COR-L47 (cell line): ENCODE data around the gene GNS.
"Not testable (repeated sequence)": the region's sequence is repeated elsewhere in the genome, so short reads cannot be mapped to it uniquely, and the experiment has no call there.

Experiments used
- DNase-seq: peaks from one replicate; lab custom pipeline; 2025; lab: John Stamatoyannopoulos, UW

Gene GNS

DNA sequence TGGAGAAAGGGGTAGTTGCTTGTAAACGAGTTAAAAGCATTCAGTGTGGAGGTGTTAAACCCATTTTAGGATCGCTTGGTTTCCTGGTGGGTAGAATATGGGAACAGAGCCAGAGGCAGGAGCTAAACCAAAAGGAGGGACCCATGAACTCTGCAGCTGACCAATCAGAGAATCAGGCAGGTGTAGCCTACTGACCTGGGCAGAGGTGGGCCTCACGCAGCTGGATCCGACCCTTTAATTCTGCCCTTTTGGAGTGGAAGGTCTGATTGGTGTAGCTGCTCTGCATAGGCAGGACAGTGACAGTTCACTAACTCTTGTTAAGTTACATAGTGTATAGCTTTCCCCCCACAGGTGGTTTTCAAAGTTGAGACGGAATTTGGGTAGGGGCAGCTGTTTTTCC lies 63.7 kb downstream of the GNS start:
- DNase-seq, result no peak

- DNase-seq, result no peak
Measured at GRCh38 chr12:64694130-64695040, 64.8 kb downstream of the GNS start.

DNA sequence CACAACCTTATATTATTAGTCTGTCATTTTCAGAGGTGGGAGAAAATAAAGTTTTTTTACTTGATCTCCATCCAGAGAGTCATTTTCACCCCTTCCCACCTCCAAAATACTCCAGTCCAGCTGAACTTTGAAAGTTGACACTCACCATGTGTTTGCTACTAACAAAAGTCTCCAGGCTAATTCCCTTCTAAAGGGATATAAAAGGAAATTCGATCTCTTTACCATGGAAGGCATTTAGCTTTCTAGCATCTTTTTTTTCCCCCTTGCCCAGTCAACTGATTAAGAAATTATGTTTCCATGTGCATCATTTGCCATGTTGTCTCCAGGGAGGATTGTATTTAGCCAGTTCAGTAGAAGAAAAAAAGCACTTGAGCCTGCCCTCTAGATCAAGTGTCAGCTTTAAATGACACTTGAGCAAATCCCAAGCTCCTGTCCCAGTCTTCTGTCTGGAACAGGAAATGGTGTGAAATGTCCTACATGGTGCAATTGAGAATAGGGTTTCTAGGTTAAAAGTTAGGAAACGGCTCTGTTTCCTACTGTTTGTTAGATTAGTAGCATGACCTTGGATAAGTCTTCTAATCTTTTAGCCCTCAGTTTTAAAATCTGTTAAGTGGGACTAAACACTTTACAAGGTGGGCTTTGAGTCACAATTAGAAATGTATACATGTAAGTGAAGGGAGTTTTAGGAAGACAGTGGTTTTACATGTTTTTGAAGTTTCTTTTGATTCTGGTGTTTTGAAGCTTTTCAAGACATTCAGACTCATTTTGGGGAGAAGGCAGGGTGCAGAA lies 67.2 kb downstream of the GNS start:
- DNase-seq, result no peak

DNA sequence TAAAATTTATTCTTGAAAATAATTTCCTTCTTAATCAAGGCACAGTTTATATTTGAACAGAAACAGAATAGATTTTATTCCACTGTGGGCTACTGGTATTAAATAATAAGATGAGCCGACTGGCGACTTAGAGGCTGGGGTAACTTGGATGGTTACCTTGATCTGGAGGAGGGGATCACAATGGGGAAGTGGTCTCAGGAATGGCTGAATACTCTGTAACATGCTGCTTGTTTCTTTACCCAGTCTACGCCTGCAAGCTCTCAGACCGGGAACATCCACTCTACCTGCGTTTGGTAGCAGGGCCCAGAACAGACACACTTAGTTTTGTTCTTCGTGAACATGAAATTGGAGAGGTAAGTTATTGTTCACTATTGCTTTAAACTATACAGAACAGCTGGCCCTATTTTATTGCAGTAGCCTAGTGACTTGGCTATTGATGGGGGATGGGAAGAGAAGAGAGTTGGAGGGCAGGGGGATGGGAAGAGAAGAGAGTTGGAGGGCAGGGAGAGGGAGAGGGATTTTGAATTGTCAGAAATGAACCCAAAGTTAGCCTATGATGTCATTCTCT lies 67.9 kb downstream of the GNS start:
- DNase-seq, result no peak

DNA sequence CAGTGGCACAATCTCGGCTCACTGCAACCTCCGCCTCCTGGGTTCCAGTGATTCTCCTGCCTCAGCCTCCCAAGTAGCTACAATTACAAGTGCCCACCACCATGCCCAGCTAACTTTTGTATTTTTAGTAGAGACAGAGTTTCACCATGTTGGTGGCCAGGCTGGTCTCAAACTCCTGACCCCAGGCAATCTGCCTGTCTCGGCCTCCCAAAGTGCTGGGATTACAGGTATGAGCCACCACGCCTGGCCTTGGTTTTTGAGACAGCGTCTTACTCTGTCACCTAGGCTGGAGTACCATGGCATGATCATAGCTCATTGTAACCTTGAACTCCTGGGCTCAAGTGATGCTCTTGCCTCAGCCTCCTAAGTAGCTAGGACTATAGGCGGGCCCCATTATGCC lies 69.0 kb downstream of the GNS start:
- not testable (repeated sequence) for DNase-seq

GRCh38 chr12:64688715-64689114 lies 70.5 kb downstream of the GNS start:
- DNase-seq, result no peak

GRCh38 chr12:64688219-64688618 lies 71.0 kb downstream of the GNS start:
- no peak for DNase-seq

- no peak for DNase-seq
Measured at GRCh38 chr12:64687816-64688215, 71.4 kb downstream of the GNS start.

DNA sequence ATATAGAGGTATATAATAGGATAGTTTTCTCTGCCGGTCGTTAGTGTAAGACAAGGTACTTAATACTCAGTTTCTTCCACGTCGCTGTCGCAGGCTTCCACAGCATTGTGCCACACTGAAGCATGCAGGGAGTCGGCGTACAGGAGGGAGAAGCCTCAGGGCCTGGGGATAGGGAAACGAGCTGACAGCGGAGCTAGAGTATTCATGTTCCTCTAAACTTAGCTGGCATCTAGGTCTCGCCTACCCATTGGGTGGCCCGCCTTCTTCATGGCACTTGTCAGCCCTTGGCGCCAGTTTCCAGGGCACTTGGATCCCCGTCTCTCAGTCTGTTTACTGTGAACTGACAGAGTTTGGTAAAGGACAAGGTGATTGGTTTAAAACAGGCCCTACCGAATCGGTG lies 73.6 kb downstream of the GNS start:
- no peak for DNase-seq

- no peak for DNase-seq
Measured at GRCh38 chr12:64685050-64685449, 74.2 kb downstream of the GNS start.

DNA sequence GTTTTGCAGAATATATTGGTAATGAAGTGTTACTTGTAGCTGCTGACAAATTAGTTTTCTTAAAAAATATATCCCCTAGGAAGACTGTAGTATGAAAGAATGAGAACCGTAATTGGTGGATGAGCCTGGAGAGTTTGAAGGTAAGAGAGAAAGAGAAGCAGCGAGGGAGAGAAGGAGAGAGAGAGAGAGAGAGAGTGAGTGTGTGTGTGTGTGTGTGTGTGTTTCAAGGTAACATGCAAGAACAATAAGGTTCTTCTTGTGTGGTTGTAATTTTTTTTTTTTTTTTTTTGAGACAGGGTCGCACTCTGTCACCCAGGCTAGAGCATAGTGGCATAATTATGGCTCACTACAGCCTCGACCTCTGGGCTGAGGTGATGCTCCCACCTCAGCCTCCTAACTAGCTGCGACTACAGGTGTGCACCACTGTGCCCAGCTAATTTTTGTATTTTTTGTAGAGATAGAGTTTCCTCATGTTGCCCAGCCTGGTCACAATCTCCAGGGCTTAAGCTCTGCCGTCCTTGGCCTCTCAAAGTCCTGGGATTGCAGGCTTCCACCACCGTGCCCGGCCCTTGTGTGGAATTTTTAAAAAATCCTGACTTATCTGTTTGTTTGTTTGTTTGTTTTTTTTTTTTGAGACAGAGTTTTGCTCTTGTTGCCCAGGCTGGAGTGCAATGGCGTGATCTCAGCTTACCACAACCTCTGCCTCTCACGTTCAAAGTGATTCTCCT lies 75.2 kb downstream of the GNS start:
- DNase-seq, result no peak

DNA sequence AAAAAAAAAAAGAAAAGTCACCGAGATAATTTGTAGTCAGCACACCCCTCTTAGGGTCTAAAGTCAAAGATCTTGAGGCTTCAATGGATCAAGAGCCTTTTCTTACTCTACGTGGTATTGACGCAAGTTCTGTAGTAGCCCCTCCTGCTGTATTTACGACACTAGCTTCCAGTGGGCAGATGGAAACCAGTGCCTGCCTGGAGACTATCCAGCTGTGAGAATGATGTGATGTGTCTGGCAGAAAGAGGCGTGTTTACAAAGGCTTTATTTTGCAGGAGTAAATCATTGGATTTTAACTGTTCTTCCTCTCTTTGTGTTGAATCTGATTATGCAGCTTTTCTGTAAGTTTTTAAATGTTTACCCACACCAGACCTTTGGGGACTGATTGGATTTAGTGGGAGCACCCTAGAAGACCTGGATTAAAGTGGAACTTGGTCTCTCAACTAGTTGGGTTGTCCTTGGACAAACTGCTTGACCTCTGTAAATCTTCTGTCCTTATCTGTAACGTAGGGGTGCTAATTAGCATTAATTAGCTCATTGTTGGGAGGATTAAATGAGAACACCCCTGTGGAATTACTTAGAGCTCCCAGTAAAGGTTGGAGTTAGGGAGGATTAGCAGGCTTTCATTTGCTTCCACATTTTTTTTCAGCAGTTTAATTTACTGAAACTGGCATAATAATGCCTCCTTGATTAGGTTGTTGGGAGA lies 76.5 kb downstream of the GNS start:
- DNase-seq, result peak; percentile 83

DNA sequence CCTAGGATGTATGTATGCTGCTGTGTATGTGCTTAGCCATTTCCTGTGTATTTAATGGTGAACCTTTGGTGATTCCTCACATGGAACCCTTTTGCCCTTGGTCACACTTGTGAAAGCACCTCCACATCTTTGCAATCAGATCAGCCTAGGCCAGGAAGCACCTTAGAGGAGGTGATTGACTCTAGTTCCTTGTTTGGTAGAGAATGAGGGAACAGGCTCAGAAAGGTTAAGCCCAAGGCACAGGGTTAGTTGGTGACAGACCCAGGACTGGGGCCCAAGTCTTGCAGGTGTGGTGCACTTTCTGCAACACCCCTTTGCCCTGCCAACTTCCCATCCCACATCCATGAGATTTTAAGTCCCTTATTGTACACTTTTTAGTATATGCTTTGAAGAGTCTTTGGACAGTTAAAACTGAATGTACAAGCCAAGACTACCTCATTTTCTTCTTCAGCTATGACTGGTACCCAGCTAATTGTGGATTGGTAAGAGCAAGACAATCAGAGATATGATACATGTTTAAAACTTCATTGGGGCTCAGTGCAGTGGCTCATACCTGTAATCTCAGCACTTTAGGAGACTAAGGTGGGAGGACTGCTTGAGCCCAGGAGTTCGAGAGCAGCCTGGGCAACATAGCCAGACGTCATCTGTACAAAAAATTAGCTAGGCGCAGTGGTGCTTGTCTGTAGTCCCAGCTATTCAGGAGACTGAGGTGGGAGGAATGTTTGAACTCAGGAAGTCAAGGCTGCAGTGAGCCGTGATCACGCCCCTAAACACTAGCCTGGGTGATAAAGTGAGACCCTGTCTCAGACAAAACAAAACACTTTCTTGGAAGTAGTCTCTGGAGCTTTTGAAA lies 77.8 kb downstream of the GNS start:
- DNase-seq, result no peak

GRCh38 chr12:64680235-64680634 lies 79.0 kb downstream of the GNS start:
- DNase-seq, result peak; percentile 50

DNA sequence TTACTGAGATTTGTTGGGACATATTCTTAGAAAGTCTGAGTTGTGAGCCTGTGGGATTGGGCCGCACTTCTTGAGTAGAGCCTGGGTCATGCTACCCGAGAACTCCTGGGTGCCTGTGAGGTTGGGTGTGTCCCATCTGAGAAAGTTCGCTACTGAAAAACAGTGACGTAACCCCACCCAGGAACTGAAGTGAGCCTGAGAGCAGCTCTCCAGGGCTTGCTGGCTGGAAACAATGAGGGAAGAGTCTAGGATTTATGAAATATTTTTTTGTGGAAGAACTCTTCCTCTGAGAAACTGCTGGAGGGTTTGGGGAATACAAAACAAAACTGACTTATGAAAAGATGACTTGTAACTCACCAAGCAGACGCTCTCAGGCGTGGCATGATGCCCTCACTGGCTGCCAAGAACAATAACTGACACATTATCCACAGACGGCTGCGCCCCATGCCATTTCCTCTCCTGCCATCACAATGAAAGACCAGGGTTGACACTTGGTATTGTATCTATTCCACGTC lies 79.7 kb downstream of the GNS start:
- DNase-seq, result peak; percentile 88

- DNase-seq, result no peak
Measured at GRCh38 chr12:64678835-64679234, 80.4 kb downstream of the GNS start.

- no peak for DNase-seq
Measured at GRCh38 chr12:64678248-64678647, 81.0 kb downstream of the GNS start.

DNA sequence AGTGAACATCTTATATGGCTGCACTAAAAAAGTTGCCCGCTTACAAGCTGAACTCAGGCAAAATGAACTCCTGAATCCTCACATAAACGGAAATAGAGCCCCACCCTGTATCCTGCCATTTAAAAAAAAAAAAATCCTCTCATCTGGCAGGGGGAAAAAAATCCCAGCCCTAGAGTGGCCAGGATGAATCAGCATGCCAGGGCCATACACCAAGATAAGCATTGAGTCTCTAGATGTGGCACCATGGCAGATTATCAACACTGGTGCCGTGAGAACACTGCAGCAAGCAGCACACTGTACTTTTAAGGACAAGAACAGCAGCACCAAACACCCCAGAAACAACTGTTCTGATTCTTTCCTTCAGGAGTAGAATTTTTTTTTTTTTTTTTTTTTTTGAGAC lies 83.4 kb downstream of the GNS start:
- no peak for DNase-seq

DNA sequence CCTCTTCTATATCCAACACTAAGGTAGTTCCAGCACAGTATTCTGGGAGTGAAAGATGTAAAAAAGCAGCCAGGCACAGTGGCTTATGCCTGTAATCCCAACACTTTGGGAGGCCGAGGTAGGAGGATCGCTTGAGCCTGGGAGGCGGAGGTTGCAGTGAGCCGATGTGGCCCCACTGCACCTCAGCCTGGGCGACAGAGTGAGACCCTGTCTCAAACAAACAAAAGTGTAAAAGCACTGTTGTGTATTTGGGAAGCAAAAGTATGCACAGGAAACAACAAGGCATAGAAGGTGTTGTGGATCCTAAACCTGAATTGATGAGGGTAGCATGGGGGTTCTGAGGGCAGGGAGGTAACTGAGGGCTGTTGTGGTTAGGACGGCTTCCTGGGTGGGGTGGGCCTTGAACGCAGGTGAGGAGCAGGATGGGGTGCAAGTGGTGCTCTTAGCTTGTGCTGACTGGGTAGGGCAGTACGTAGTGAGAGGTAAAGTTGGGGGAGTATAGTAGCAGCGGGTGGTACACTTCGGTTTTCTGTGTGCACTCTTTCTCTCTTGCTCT lies 84.8 kb downstream of the GNS start:
- no peak for DNase-seq
